Ishikawa (cell line): Measurements from ENCODE around the gene ANXA2R.

Experiments used
- CEBPB ChIP-seq: IDR thresholded peaks from 2 replicates; pipeline ENCODE4 v1.6.1; 2012
- CREB1 ChIP-seq: IDR thresholded peaks from 2 replicates; pipeline ENCODE4 v1.6.1; 2012; ENCODE audit warnings: low read depth
- EGR1 ChIP-seq: IDR thresholded peaks from 2 replicates; pipeline ENCODE4 v1.6.1; 2012
- EP300 ChIP-seq: IDR thresholded peaks from 2 replicates; pipeline ENCODE4 v1.6.1; 2012; ENCODE audit warnings: borderline replicate concordance
- FOXM1 ChIP-seq: IDR thresholded peaks from 2 replicates; pipeline ENCODE4 v1.6.1; 2012; ENCODE audit warnings: low read depth, borderline replicate concordance
- NFIC ChIP-seq: IDR thresholded peaks from 2 replicates; pipeline ENCODE4 v1.6.1; 2012
- RAD21 ChIP-seq: IDR thresholded peaks from 2 replicates; pipeline ENCODE4 v1.6.1; 2012; ENCODE audit warnings: low read depth
- REST ChIP-seq: IDR thresholded peaks from 2 replicates; pipeline ENCODE4 v1.6.1; 2012; ENCODE audit warnings: low read depth, mild to moderate bottlenecking
- TAF1 ChIP-seq: IDR thresholded peaks from 2 replicates; pipeline ENCODE4 v1.6.1; 2012; ENCODE audit warnings: low read depth, mild to moderate bottlenecking
- TCF12 ChIP-seq: IDR thresholded peaks from 2 replicates; pipeline ENCODE4 v1.6.1; 2012; ENCODE audit warnings: low read depth
- TEAD4 ChIP-seq: IDR thresholded peaks from 2 replicates; pipeline ENCODE4 v1.6.1; 2012
- USF1 ChIP-seq: IDR thresholded peaks from 2 replicates; pipeline ENCODE4 v1.6.1; 2012
- YY1 ChIP-seq: IDR thresholded peaks from 2 replicates; pipeline ENCODE4 v1.6.1; 2012; ENCODE audit warnings: low read depth
- ZBTB7A ChIP-seq: IDR thresholded peaks from 2 replicates; pipeline ENCODE4 v1.6.1; 2012; ENCODE audit warnings: low read depth
- TF ChIP-seq, protein P1 (sequence below): IDR thresholded peaks from 2 replicates; pipeline ENCODE4 v1.6.1; 2012

ANXA2R gene

GRCh38 chr5:43010935-43011315 is 29.2 kb downstream of the ANXA2R start:
- TF ChIP-seq REST, result no peak
- no peak for TF ChIP-seq CEBPB

DNA sequence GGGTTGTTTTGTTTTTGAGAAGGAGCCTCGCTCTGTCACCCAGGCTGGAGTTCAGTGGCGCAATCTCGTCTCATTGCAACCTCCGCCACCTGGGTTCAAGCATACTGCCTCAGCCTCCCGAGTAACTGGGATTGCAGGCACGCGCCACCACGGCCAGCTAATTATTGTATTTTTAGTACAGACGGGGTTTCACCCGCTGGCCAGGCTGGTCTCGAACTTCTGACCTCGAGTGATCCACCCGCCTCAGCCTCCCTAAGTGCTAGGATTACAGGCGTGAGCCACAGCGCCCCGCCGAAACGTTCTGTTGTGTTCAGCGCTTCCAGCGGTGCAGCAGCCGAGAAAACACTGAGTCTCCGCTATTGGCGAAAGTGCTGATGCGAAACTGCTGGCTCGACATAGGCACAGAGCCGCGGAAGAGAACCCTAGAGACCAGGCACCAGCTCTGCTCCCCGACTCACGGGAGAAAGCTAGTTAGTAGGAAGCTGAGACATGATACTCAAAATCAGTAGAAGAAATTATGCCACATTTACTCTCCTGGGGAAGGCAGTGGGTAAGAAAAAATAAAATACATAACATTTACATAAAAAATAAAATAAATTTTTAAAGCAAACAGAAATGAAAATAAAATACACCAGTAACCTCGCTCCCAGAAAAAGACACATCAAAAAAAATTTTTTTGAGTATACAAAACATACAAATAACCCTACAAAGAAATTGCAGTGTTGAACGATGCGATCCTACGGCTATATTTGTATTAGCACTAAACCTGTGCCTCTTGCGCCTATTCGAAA is 31.6 kb downstream of the ANXA2R start:
- TF ChIP-seq TAF1, result peak; percentile 54; the same call in 1 of the 2 replicates
- TF ChIP-seq ZBTB7A, result no peak
- 0 out of 2 replicates have a peak, but pooled peaks have one; percentile 33 for TF ChIP-seq EP300
- no peak for TF ChIP-seq EGR1
- TF ChIP-seq YY1, result no peak; the same call in 1 of the 2 replicates
- no peak for TF ChIP-seq FOXM1
- no peak for TF ChIP-seq REST
- TF ChIP-seq TCF12, result 0 out of 2 replicates have a peak, but pooled peaks have one; percentile 23
- TF ChIP-seq RAD21, result 0 out of 2 replicates have a peak, but pooled peaks have one; percentile 3
- TF ChIP-seq, protein P1, sequence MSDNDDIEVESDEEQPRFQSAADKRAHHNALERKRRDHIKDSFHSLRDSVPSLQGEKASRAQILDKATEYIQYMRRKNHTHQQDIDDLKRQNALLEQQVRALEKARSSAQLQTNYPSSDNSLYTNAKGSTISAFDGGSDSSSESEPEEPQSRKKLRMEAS, result peak; percentile 51
- no peak for TF ChIP-seq TEAD4
- TF ChIP-seq CEBPB, result no peak
- TF ChIP-seq USF1, result no peak; the same call in 1 of the 2 replicates
- no peak for TF ChIP-seq NFIC
- no peak for TF ChIP-seq CREB1

DNA sequence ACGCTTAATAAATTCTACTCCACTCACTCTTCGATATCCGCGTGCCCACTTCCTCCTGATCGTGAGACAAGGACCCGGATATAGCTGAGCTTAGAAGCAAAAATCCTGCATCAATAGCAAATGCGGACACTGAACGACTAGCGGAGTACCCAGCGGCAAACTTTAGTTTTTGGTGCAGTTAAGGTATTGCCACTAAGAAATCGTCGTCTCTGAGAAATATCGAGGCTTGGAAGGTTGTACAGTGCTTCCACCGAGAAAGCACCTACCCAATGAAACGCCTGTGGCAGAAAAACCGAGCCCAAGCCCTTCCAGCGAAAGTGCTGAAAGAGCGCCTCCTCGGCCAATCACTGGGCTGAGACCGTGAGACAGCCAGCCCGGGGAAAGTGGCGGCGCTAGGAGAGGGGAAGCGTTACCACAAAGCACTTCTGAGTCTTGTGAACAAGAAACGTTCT is 32.2 kb downstream of the ANXA2R start:
- peak; percentile 40 for TF ChIP-seq TAF1
- no peak for TF ChIP-seq NFIC
- no peak for TF ChIP-seq CREB1
- TF ChIP-seq EP300, result no peak
- no peak for TF ChIP-seq TEAD4

DNA sequence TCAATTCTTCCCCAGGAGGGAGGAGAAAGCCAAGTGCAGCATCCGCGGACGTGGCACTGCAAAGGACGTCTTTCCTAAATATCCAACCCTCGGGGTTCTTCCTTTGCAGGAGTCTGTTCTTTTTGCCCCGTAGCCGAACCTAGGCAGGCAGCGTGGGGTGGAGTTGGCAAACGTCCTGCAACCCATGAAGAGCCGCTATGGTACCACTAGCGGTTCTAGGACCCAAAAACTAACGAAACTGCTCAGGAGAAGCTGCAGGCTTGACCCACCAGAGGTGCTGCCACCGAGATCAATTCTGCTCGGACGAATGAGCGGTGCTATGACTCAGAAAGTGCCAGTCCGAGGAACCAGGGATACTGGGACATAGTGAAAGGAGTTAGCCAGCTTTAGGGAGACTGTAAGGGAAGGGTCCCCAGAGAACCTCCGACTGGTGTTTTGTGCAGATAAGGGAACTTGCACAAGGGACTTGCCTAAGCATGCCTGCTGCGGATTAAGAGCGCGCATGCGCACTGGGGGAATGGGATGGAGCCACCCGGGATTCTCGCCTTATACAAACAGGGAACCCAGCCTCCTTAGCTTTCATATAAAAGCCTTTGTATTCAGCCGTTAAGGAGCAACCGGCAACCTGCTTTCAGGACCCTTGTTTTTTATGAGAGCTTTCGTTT is 32.7 kb downstream of the ANXA2R start:
- peak; percentile 83 for TF ChIP-seq CEBPB
- no peak for TF ChIP-seq NFIC
- TF ChIP-seq FOXM1, result no peak
- no peak for TF ChIP-seq EP300
- TF ChIP-seq TCF12, result no peak
- TF ChIP-seq, protein P1, result peak; percentile 58; the same call in 1 of the 2 replicates
- no peak for TF ChIP-seq TEAD4
- no peak for TF ChIP-seq YY1
- no peak for TF ChIP-seq REST
- TF ChIP-seq USF1, result no peak
- no peak for TF ChIP-seq EGR1
- TF ChIP-seq ZBTB7A, result no peak
- TF ChIP-seq CREB1, result no peak
